Caco-2 (cell line): ENCODE results near the gene MST1R. TPM values are rescaled to one million over a fixed set of nuclear protein-coding genes. Genes with fewer than 3 reads are reported as not detected.

ENCODE experiments used
- BruUV-seq: library from RNA; stranded (reverse); fragments of 400-500 nt; replicated peaks from 2 replicates; lab custom pipeline; 2021; lab: Mats Ljungman, UMichigan
- CTCF ChIA-PET: fragments of 300-600 bp; sonication (Branson Sonifier 250); formaldehyde crosslinking; loops from one replicate; lab custom pipeline; 2022; ENCODE audit warnings: antibody characterized with exemption; lab: Charles Lee
- POLR2A ChIA-PET: fragments of 300-600 bp; sonication (Branson Sonifier 250); formaldehyde crosslinking; loops from one replicate; lab custom pipeline; 2022; ENCODE audit warnings: antibody characterized with exemption; lab: Charles Lee
- DNase-seq, 2 experiments: peaks; one replicate each; pipeline versions ENCODE4 v3.0.0 to v3.0.0-alpha.2; 2020 to 2022
- H3K27me3 ChIP-seq: replicated peaks from 2 replicates; pipeline ENCODE4 v1.6.0; 2011; ENCODE audit warnings: low read length; ENCODE audit not compliant: control insufficient read depth, insufficient read depth
- H3K36me3 ChIP-seq: 2 replicates; pipeline ENCODE4 v1.5.1; 2011; ENCODE audit warnings: low read length; ENCODE audit not compliant: control insufficient read depth, insufficient read depth
- H3K4me1 ChIP-seq: fragments of 250-450 bp; sonication (Bioruptor Pico); 2 replicates; pipeline ENCODE4 v1.5.1; 2020; ENCODE audit warnings: mild to moderate bottlenecking
- H3K4me3 ChIP-seq: 2 replicates; pipeline ENCODE4 v1.5.1; 2011; ENCODE audit warnings: low read depth, mild to moderate bottlenecking, control low read depth, low read length
- H3K9me3 ChIP-seq: fragments of 250-450 bp; sonication (Bioruptor Pico); 2 replicates; pipeline ENCODE4 v1.5.1; 2020; ENCODE audit warnings: mild to moderate bottlenecking, moderate library complexity
- H3K27ac Mint-ChIP-seq: one replicate; pipeline ENCODE4 v1.8.0; 2022; ENCODE audit warnings: mixed read lengths; ENCODE audit not compliant: unreplicated experiment
- H3K27me3 Mint-ChIP-seq: one replicate; pipeline ENCODE4 v1.8.0; 2022; ENCODE audit warnings: mixed read lengths; ENCODE audit not compliant: insufficient read depth, unreplicated experiment
- H3K36me3 Mint-ChIP-seq: one replicate; pipeline ENCODE4 v1.8.0; 2022; ENCODE audit warnings: mild to moderate bottlenecking, mixed read lengths; ENCODE audit not compliant: insufficient read depth, unreplicated experiment
- H3K4me1 Mint-ChIP-seq: one replicate; pipeline ENCODE4 v1.8.0; 2022; ENCODE audit warnings: low read depth, mixed read lengths; ENCODE audit not compliant: unreplicated experiment
- H3K4me3 Mint-ChIP-seq: one replicate; pipeline ENCODE4 v1.8.0; 2022; ENCODE audit warnings: mild to moderate bottlenecking, moderate library complexity, mixed read lengths; ENCODE audit not compliant: unreplicated experiment
- H3K9me3 Mint-ChIP-seq: one replicate; pipeline ENCODE4 v1.8.0; 2022; ENCODE audit warnings: mixed read lengths; ENCODE audit not compliant: unreplicated experiment
- CTCF ChIP-seq, 2 experiments: fragments of 200-600 bp in 1 of 2; IDR thresholded peaks; 1 replicate in 1 of 2; 2 replicates in 1 of 2; pipeline versions ENCODE4 v1.5.1 to v1.8.0; 2011 to 2022; ENCODE audit warnings: antibody characterized with exemption in 1 of 2, control low read depth in 1 of 2, inconsistent platforms in 1 of 2, low read depth in 1 of 2, low read length in 1 of 2, mild to moderate bottlenecking in 1 of 2, moderate library complexity in 1 of 2; ENCODE audit not compliant: insufficient read depth in 1 of 2, severe bottlenecking in 1 of 2, unreplicated experiment in 1 of 2
- intact Hi-C: fragments of 100-400 bp; cut with micrococcal nuclease; formaldehyde crosslinking; loops from one replicate; pipeline ENCODE4 v1.10.0; 2022; ENCODE audit not compliant: unreplicated experiment
- total RNA-seq: library from RNA; stranded (reverse); gene quantifications from 2 replicates; pipeline ENCODE4 v1.2.3, GENCODE V29; 2022

The MST1R gene
- total RNA-seq, 1 experiment from 2014 or later: 11.8 TPM

- H3K4me1 Mint-ChIP-seq: peaks cover 1% of the 10 kb centered on the region
- ChIA-PET POLR2A (no interaction called here), CTCF (interaction anchor here (0.6 to 1.3 kb wide), 3 partner anchors 56 to 67 kb away, joined by 3 to 6 read pairs (median 3); no protein-coding TSS in a partner anchor)
- H3K9me3 Mint-ChIP-seq: no peaks in the 10 kb centered on the region
- Histone ChIP-seq H3K4me1 (peaks cover 35% of the 10 kb centered on the region), H3K9me3 (no peaks in the 10 kb centered on the region), H3K27me3 (no peaks in the 10 kb centered on the region), H3K36me3 (no peaks in the 10 kb centered on the region; the same call in 1 of the 2 replicates), H3K4me3 (no peak overlapping the region)
- intact Hi-C loops: loop anchor here (5.0 kb wide), 1 partner anchor 43 kb away; the partner anchor contains the start of gene TRAIP
- H3K27me3 Mint-ChIP-seq: no peaks in the 10 kb centered on the region
- no TSS peak for BruUV-seq
- H3K27ac Mint-ChIP-seq: no peak overlapping the region
- H3K36me3 Mint-ChIP-seq: peaks cover 5% of the 10 kb centered on the region
- no peak for TF ChIP-seq CTCF (IDR thresholded peaks at IDR 0.05; ENCODE audit: insufficient read depth in 1 of 2, low read depth in 1 of 2, low read length in 1 of 2, severe bottlenecking in 1 of 2, unreplicated experiment in 1 of 2)
- H3K4me3 Mint-ChIP-seq: no peak overlapping the region
- peak; percentile 23 to 76 for DNase-seq
Measured at GRCh38 chr3:49900491-49901153, 3.1 kb downstream of the MST1R start.

GRCh38 chr3:49899815-49900214 is 3.9 kb downstream of the MST1R start:
- ChIA-PET CTCF (interaction anchor here (0.6 to 1.3 kb wide), 4 partner anchors 11 to 455 kb away, joined by 3 to 8 read pairs (median 6); no protein-coding TSS in a partner anchor), POLR2A (no interaction called here)
- Histone ChIP-seq H3K36me3 (no peaks in the 10 kb centered on the region; the same call in 1 of the 2 replicates), H3K9me3 (no peaks in the 10 kb centered on the region), H3K4me3 (no peak overlapping the region), H3K27me3 (no peaks in the 10 kb centered on the region), H3K4me1 (peaks cover 27% of the 10 kb centered on the region)
- no peaks in the 10 kb centered on the region for H3K27me3 Mint-ChIP-seq
- no peaks in the 10 kb centered on the region for H3K4me1 Mint-ChIP-seq
- TF ChIP-seq CTCF (IDR thresholded peaks at IDR 0.05; ENCODE audit: insufficient read depth in 1 of 2, low read depth in 1 of 2, low read length in 1 of 2, severe bottlenecking in 1 of 2, unreplicated experiment in 1 of 2): peak; percentile 20 to 32
- intact Hi-C loops: loop anchor here (5.0 kb wide), 1 partner anchor 43 kb away; the partner anchor contains the start of gene TRAIP
- H3K4me3 Mint-ChIP-seq: no peak overlapping the region
- peaks cover 5% of the 10 kb centered on the region for H3K36me3 Mint-ChIP-seq
- no peak overlapping the region for H3K27ac Mint-ChIP-seq
- DNase-seq: peak in 1 of 2 experiments; percentile 29
- BruUV-seq: no TSS peak
- no peaks in the 10 kb centered on the region for H3K9me3 Mint-ChIP-seq

- Mint-ChIP-seq H3K27me3 (no peaks in the 10 kb centered on the region), H3K36me3 (peaks cover 3% of the 10 kb centered on the region), H3K27ac (no peak overlapping the region), H3K4me3 (no peak overlapping the region), H3K9me3 (no peaks in the 10 kb centered on the region), H3K4me1 (no peaks in the 10 kb centered on the region)
- H3K4me1 ChIP-seq: peaks cover 19% of the 10 kb centered on the region
- H3K9me3 ChIP-seq: no peaks in the 10 kb centered on the region
- no peak for DNase-seq
- no peak overlapping the region for H3K4me3 ChIP-seq
- H3K36me3 ChIP-seq: no peaks in the 10 kb centered on the region; the same call in 1 of the 2 replicates
- intact Hi-C loops: no loop called here
- H3K27me3 ChIP-seq: no peaks in the 10 kb centered on the region
- ChIA-PET CTCF (no interaction called here), POLR2A (no interaction called here)
- no peak for TF ChIP-seq CTCF (IDR thresholded peaks at IDR 0.05; ENCODE audit: insufficient read depth in 1 of 2, low read depth in 1 of 2, low read length in 1 of 2, severe bottlenecking in 1 of 2, unreplicated experiment in 1 of 2)
- BruUV-seq: no TSS peak
Measured at GRCh38 chr3:49898991-49899390, 4.7 kb downstream of the MST1R start.
